D721Med (cell line): ENCODE measurements around the gene RPL22.

Source experiments
- DNase-seq: peaks from one replicate; pipeline ENCODE4 v3.0.0; 2011; ENCODE audit warnings: low spot score; ENCODE audit not compliant: insufficient read length
- FAIRE-seq: peaks from 2 replicates; lab custom pipeline; 2011; peaks lifted over from hg19 to GRCh38; lab: Jason Lieb, UNC
- TF ChIP-seq, protein P1 (sequence below): IDR thresholded peaks from 2 replicates; pipeline ENCODE4 v1.5.1; 2012; ENCODE audit warnings: mild to moderate bottlenecking, control low read depth; ENCODE audit not compliant: insufficient read depth; ENCODE audit errors: missing control alignments

Gene RPL22

GRCh38 chr1:6170116-6170741 is 29.2 kb downstream of the RPL22 start:
- DNase-seq (no peak), FAIRE-seq (no peak)
- TF ChIP-seq, protein P1, sequence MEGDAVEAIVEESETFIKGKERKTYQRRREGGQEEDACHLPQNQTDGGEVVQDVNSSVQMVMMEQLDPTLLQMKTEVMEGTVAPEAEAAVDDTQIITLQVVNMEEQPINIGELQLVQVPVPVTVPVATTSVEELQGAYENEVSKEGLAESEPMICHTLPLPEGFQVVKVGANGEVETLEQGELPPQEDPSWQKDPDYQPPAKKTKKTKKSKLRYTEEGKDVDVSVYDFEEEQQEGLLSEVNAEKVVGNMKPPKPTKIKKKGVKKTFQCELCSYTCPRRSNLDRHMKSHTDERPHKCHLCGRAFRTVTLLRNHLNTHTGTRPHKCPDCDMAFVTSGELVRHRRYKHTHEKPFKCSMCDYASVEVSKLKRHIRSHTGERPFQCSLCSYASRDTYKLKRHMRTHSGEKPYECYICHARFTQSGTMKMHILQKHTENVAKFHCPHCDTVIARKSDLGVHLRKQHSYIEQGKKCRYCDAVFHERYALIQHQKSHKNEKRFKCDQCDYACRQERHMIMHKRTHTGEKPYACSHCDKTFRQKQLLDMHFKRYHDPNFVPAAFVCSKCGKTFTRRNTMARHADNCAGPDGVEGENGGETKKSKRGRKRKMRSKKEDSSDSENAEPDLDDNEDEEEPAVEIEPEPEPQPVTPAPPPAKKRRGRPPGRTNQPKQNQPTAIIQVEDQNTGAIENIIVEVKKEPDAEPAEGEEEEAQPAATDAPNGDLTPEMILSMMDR = no peak

- TF ChIP-seq, protein P1 = no peak
- DNase-seq (no peak), FAIRE-seq (no peak)
Measured at GRCh38 chr1:6168947-6169586, 30.3 kb downstream of the RPL22 start.

- FAIRE-seq (no peak), DNase-seq (no peak)
- TF ChIP-seq, protein P1 = no peak
Measured at GRCh38 chr1:6167391-6168303, 31.7 kb downstream of the RPL22 start.

GRCh38 chr1:6166655-6167390 is 32.6 kb downstream of the RPL22 start:
- TF ChIP-seq, protein P1 = no peak
- FAIRE-seq (no peak), DNase-seq (no peak)

- TF ChIP-seq, protein P1 = no peak
- DNase-seq (no peak), FAIRE-seq (no peak)
Measured at GRCh38 chr1:6166221-6166620, 33.2 kb downstream of the RPL22 start.

DNA sequence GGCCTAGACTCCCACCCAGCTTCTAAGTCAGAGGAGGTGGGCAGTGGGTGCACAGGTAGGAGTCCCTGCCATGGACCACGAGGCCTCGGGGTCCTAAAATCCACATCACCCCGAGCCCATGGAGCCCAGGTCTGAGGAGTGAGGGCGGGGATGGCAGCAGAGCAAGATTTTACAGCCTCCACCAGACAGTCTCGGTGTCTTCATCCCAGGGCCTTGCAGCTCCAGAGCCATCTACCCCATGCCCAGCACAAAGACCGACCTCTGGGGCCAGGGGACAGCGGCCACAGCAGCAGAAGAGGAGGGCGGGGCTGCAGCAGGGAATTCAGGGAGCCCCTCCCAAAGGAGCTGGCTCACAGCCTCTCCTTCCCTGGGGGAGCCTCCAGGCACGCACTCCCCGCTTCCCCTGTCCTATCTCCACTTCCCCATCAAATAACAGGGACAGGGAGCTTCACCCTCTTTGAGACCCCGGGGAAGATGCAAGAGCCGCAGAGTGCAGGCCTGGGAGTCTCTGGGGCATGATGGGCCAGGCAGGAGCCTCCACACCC is 33.9 kb downstream of the RPL22 start:
- no peak for DNase-seq
- TF ChIP-seq, protein P1 = no peak
- FAIRE-seq = no peak
